Liver (tissue), 9 donors: ENCODE data around the gene PAX5. TPM values are rescaled to one million over a fixed set of nuclear protein-coding genes. Genes with fewer than 3 reads are reported as not detected.

ENCODE experiments used
- DNase-seq: peaks from one replicate; pipeline ENCODE4 v3.0.0-alpha.2; 2017; ENCODE audit warnings: low spot score
- H3K27ac ChIP-seq, 2 donors: one replicate each; pipeline ENCODE4 v1.7.0; 2013; ENCODE audit warnings: inconsistent platforms in 2 of 2, low read length in 2 of 2, control low read depth in 1 of 2, low read depth in 1 of 2, mild to moderate bottlenecking in 1 of 2
- H3K27me3 ChIP-seq, 4 donors: one replicate each; pipeline versions ENCODE4 v1.6.1 to v1.7.0; 2013; ENCODE audit warnings: low read length in 3 of 4, inconsistent platforms in 1 of 4, mild to moderate bottlenecking in 1 of 4, moderate library complexity in 1 of 4; ENCODE audit not compliant: control insufficient read depth in 4 of 4, insufficient read depth in 4 of 4
- H3K36me3 ChIP-seq, 4 donors: one replicate each; pipeline versions ENCODE4 v1.6.1 to v1.7.0; 2013; ENCODE audit warnings: low read length in 3 of 4, mild to moderate bottlenecking in 3 of 4, low read depth in 1 of 4, moderate library complexity in 1 of 4; ENCODE audit not compliant: control insufficient read depth in 4 of 4, insufficient read depth in 3 of 4
- H3K4me1 ChIP-seq, 4 donors: one replicate each; pipeline versions ENCODE4 v1.6.1 to v1.7.0; 2013; ENCODE audit warnings: low read length in 3 of 4, mild to moderate bottlenecking in 3 of 4, moderate library complexity in 1 of 4; ENCODE audit not compliant: control insufficient read depth in 4 of 4, insufficient read depth in 4 of 4
- H3K4me3 ChIP-seq, 3 donors: one replicate each; pipeline versions ENCODE4 v1.6.1 to v1.7.0; 2013; ENCODE audit warnings: low read length in 3 of 3, control low read depth in 1 of 3, low read depth in 1 of 3, mild to moderate bottlenecking in 1 of 3
- H3K9ac ChIP-seq, 2 donors: one replicate each; pipeline ENCODE4 v1.7.0; 2013; ENCODE audit warnings: low read length in 2 of 2, mild to moderate bottlenecking in 2 of 2, moderate library complexity in 2 of 2, control low read depth in 1 of 2, low read depth in 1 of 2
- H3K9me3 ChIP-seq, 4 donors: one replicate each; pipeline versions ENCODE4 v1.6.1 to v1.7.0; 2013; ENCODE audit warnings: low read length in 3 of 4; ENCODE audit not compliant: control insufficient read depth in 4 of 4
- EGR1 ChIP-seq, 2 donors: IDR thresholded peaks; 2 replicates each; pipeline ENCODE4 v1.6.1; 2016 to 2018; ENCODE audit warnings: antibody characterized with exemption in 2 of 2, low read depth in 2 of 2
- FOXA1 ChIP-seq: IDR thresholded peaks from 2 replicates; pipeline ENCODE4 v1.6.1; 2016; ENCODE audit warnings: antibody characterized with exemption
- FOXA2 ChIP-seq: IDR thresholded peaks from 2 replicates; pipeline ENCODE4 v1.6.1; 2016; ENCODE audit warnings: antibody characterized with exemption
- GABPA ChIP-seq, 2 donors: IDR thresholded peaks in 1 of 2; conservative IDR thresholded peaks in 1 of 2; 2 replicates each; pipeline ENCODE4 v1.6.1; 2016; ENCODE audit warnings: antibody characterized with exemption in 2 of 2, mild to moderate bottlenecking in 1 of 2, moderate library complexity in 1 of 2
- HNF4A ChIP-seq, 2 donors: conservative IDR thresholded peaks; 2 replicates each; pipeline ENCODE4 v1.6.1; 2016; ENCODE audit warnings: antibody characterized with exemption in 2 of 2, mild to moderate bottlenecking in 2 of 2
- HNF4G ChIP-seq: IDR thresholded peaks from 2 replicates; pipeline ENCODE4 v1.6.1; 2016; ENCODE audit warnings: antibody characterized with exemption
- JUND ChIP-seq, 2 donors: IDR thresholded peaks; 2 replicates each; pipeline ENCODE4 v1.6.1; 2016; ENCODE audit warnings: antibody characterized with exemption in 2 of 2
- NR2F2 ChIP-seq: IDR thresholded peaks from 2 replicates; pipeline ENCODE4 v1.6.1; 2016; ENCODE audit warnings: antibody characterized with exemption
- RAD21 ChIP-seq, 2 donors: IDR thresholded peaks; 2 replicates each; pipeline ENCODE4 v1.6.1; 2016; ENCODE audit warnings: antibody characterized with exemption in 2 of 2, mild to moderate bottlenecking in 2 of 2
- RXRA ChIP-seq, 2 donors: IDR thresholded peaks; 2 replicates each; pipeline ENCODE4 v1.6.1; 2017 to 2018; ENCODE audit warnings: antibody characterized with exemption in 2 of 2, mild to moderate bottlenecking in 1 of 2
- SP1 ChIP-seq: IDR thresholded peaks from 2 replicates; pipeline ENCODE4 v1.6.1; 2018; ENCODE audit warnings: antibody characterized with exemption, mild to moderate bottlenecking
- TAF1 ChIP-seq: conservative IDR thresholded peaks from 2 replicates; pipeline ENCODE4 v1.6.1; 2016; ENCODE audit warnings: antibody characterized with exemption, mild to moderate bottlenecking
- YY1 ChIP-seq: IDR thresholded peaks from 2 replicates; pipeline ENCODE4 v1.6.1; 2016; ENCODE audit warnings: antibody characterized with exemption, mild to moderate bottlenecking
- WGBS: extraction: QIAGEN DNeasy Blood & Tissue Kit; methylation state at CpG from one replicate; pipeline ENCODE4 v1.1.7; 2013; 5-methylcytosine and 5-hydroxymethylcytosine counted together
- polyA plus RNA-seq, 2 donors: library from polyadenylated mRNA; stranded (reverse) in 1 of 2; unstranded in 1 of 2; fragments of 200-250 nt in 1 of 2; fragments of >200 nt in 1 of 2; fragmentation: Nextera tagmentation in 1 of 2; extraction: Ambion mirVana in 1 of 2; gene quantifications; one replicate each; pipeline versions ENCODE4 v1.2.1 to v1.2.3, GENCODE V29; 2013 to 2015
- total RNA-seq, 2 donors: library from RNA; depleted of rRNA; stranded (reverse); fragments of >200 nt; gene quantifications; one replicate each; pipeline ENCODE4 v1.2.3, GENCODE V29; 2014
- TF ChIP-seq, protein P1 (sequence below): IDR thresholded peaks from 2 replicates; pipeline ENCODE4 v1.6.1; 2016; ENCODE audit warnings: antibody characterized with exemption
- TF ChIP-seq, protein P2 (sequence below): IDR thresholded peaks from 2 replicates; pipeline ENCODE4 v1.6.1; 2016; ENCODE audit warnings: antibody characterized with exemption
- TF ChIP-seq, protein P3 (sequence below): IDR thresholded peaks from 2 replicates; pipeline ENCODE4 v1.6.1; 2016; ENCODE audit warnings: antibody characterized with exemption
- TF ChIP-seq, protein P4 (sequence below): IDR thresholded peaks from 2 replicates; pipeline ENCODE4 v1.6.1; 2016; ENCODE audit warnings: antibody characterized with exemption, mild to moderate bottlenecking
- TF ChIP-seq, protein P5 (sequence below): fragments of 150-350 bp; IDR thresholded peaks from 2 replicates; pipeline ENCODE4 v1.5.1; 2017; ENCODE audit warnings: improper control_type of control experiment, low read depth, low read length; ENCODE audit not compliant: missing input control
- donor health status: healthy.
- donor health status: healthy.
- donor health status: healthy.
- donor health status: healthy.
- donor health status: healthy.

PAX5 gene
- total and polyA plus RNA-seq, 4 donors: 0.05 to 2.7 (median 0.11) TPM

DNA sequence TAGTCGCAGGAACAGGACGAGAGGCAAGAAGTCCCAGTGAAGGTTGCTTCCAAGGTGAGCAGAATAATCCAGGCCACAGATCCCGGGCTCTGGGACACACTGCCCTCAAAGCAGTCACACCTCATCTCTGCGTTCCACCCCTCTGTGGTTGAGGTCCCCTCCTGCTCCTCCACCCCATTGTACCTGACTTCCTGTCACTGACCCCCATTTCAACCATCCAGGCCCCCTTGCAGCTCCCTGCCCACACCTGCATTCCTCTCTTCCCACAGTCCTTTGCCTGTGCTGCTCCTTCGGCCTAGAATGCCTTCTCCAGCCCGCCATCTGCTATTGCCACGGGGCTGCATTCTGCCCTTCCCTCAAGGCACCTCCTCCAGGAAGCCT is 73.5 kb downstream of the PAX5 start:
- H3K27ac ChIP-seq: no peak overlapping the region
- peaks cover 0 to 2% (median 0%) of the 10 kb centered on the region in 4 donors for H3K9me3 ChIP-seq
- TF ChIP-seq HNF4A (conservative IDR thresholded peaks at IDR 0.05) (no peak), FOXA1 (no peak), RXRA (IDR thresholded peaks at IDR 0.05) (no peak), GABPA (IDR thresholded peaks at IDR 0.05 in 1 of 2, conservative IDR thresholded peaks at IDR 0.05 in 1 of 2) (no peak), EGR1 (IDR thresholded peaks at IDR 0.05; ENCODE audit: low read depth in 2 of 2) (no peak), HNF4G (no peak), RAD21 (IDR thresholded peaks at IDR 0.05) (no peak), JUND (IDR thresholded peaks at IDR 0.05) (no peak), SP1 (no peak), YY1 (no peak)
- TF ChIP-seq, protein P1, sequence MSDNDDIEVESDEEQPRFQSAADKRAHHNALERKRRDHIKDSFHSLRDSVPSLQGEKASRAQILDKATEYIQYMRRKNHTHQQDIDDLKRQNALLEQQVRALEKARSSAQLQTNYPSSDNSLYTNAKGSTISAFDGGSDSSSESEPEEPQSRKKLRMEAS: no peak
- TF ChIP-seq, protein P2, sequence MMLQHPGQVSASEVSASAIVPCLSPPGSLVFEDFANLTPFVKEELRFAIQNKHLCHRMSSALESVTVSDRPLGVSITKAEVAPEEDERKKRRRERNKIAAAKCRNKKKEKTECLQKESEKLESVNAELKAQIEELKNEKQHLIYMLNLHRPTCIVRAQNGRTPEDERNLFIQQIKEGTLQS: no peak
- TF ChIP-seq, protein P3, sequence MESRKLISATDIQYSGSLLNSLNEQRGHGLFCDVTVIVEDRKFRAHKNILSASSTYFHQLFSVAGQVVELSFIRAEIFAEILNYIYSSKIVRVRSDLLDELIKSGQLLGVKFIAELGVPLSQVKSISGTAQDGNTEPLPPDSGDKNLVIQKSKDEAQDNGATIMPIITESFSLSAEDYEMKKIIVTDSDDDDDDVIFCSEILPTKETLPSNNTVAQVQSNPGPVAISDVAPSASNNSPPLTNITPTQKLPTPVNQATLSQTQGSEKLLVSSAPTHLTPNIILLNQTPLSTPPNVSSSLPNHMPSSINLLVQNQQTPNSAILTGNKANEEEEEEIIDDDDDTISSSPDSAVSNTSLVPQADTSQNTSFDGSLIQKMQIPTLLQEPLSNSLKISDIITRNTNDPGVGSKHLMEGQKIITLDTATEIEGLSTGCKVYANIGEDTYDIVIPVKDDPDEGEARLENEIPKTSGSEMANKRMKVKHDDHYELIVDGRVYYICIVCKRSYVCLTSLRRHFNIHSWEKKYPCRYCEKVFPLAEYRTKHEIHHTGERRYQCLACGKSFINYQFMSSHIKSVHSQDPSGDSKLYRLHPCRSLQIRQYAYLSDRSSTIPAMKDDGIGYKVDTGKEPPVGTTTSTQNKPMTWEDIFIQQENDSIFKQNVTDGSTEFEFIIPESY: no peak
- peaks cover 0 to 10% (median 2%) of the 10 kb centered on the region in 4 donors for H3K27me3 ChIP-seq
- no peak for DNase-seq
- WGBS: 95% methylated on average over 7 of the region's 7 CpGs
- H3K4me1 ChIP-seq: peaks cover 0 to 2% (median 0%) of the 10 kb centered on the region in 4 donors
- H3K36me3 ChIP-seq: no peaks in the 10 kb centered on the region
- no peak overlapping the region for H3K4me3 ChIP-seq
- H3K9ac ChIP-seq: no peak overlapping the region

DNA sequence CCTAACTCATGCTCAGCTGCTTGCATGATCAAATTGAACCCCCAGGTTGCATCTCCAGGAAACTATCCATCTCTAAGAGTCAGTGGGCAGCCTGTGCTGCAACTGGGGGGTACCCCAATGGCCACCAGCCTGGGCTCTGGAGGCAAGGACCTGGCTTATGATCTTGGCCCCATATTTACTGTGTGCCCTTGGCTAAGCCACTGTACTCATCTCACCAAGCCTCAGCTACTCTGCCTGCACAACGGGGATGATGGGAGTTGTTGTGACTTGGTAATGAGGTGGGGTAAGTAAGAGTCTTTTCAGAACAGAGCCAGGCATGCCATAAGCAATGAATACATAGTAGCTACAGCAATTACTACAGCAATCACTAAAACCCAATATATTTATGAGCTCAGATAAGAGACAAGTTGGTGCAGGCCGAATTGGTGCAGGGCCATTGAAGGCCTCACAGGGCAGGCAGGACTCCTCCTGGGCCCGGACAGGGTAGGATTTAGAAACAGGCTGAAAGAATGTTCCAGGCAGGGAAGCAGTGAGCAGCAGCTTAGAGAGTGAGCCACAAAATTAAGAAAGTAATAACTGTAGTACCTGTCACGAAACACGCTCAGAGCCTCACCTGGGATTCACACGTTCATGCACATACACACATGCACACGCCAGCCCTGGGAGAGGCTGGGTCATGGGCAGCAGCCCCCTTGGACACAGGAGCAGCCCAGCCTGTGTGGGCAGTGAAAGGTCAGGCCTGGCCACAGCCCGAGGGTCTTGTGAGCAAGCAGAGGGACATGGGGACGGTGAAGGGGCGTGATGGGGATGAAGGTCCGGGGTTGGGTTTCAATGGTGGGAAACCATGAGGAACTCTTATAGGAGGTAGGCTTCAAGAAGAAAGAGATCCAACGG is 74.1 kb downstream of the PAX5 start:
- peaks cover 0 to 10% (median 2%) of the 10 kb centered on the region in 4 donors for H3K27me3 ChIP-seq
- H3K36me3 ChIP-seq: no peaks in the 10 kb centered on the region
- H3K9ac ChIP-seq: no peak overlapping the region
- H3K4me3 ChIP-seq: no peak overlapping the region
- peaks cover 0 to 2% (median 0%) of the 10 kb centered on the region in 4 donors for H3K4me1 ChIP-seq
- TF ChIP-seq TAF1 (no peak), EGR1 (IDR thresholded peaks at IDR 0.05; ENCODE audit: low read depth in 2 of 2) (no peak), RAD21 (IDR thresholded peaks at IDR 0.05) (no peak), SP1 (no peak), FOXA1 (no peak), YY1 (no peak), RXRA (IDR thresholded peaks at IDR 0.05) (no peak), GABPA (IDR thresholded peaks at IDR 0.05 in 1 of 2, conservative IDR thresholded peaks at IDR 0.05 in 1 of 2) (no peak), HNF4G (no peak), FOXA2 (no peak), NR2F2 (no peak), JUND (IDR thresholded peaks at IDR 0.05) (no peak), HNF4A (conservative IDR thresholded peaks at IDR 0.05) (no peak)
- TF ChIP-seq, protein P1: no peak
- TF ChIP-seq, protein P2: no peak
- TF ChIP-seq, protein P3: no peak
- TF ChIP-seq, protein P4, sequence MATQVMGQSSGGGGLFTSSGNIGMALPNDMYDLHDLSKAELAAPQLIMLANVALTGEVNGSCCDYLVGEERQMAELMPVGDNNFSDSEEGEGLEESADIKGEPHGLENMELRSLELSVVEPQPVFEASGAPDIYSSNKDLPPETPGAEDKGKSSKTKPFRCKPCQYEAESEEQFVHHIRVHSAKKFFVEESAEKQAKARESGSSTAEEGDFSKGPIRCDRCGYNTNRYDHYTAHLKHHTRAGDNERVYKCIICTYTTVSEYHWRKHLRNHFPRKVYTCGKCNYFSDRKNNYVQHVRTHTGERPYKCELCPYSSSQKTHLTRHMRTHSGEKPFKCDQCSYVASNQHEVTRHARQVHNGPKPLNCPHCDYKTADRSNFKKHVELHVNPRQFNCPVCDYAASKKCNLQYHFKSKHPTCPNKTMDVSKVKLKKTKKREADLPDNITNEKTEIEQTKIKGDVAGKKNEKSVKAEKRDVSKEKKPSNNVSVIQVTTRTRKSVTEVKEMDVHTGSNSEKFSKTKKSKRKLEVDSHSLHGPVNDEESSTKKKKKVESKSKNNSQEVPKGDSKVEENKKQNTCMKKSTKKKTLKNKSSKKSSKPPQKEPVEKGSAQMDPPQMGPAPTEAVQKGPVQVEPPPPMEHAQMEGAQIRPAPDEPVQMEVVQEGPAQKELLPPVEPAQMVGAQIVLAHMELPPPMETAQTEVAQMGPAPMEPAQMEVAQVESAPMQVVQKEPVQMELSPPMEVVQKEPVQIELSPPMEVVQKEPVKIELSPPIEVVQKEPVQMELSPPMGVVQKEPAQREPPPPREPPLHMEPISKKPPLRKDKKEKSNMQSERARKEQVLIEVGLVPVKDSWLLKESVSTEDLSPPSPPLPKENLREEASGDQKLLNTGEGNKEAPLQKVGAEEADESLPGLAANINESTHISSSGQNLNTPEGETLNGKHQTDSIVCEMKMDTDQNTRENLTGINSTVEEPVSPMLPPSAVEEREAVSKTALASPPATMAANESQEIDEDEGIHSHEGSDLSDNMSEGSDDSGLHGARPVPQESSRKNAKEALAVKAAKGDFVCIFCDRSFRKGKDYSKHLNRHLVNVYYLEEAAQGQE: no peak
- TF ChIP-seq, protein P5, sequence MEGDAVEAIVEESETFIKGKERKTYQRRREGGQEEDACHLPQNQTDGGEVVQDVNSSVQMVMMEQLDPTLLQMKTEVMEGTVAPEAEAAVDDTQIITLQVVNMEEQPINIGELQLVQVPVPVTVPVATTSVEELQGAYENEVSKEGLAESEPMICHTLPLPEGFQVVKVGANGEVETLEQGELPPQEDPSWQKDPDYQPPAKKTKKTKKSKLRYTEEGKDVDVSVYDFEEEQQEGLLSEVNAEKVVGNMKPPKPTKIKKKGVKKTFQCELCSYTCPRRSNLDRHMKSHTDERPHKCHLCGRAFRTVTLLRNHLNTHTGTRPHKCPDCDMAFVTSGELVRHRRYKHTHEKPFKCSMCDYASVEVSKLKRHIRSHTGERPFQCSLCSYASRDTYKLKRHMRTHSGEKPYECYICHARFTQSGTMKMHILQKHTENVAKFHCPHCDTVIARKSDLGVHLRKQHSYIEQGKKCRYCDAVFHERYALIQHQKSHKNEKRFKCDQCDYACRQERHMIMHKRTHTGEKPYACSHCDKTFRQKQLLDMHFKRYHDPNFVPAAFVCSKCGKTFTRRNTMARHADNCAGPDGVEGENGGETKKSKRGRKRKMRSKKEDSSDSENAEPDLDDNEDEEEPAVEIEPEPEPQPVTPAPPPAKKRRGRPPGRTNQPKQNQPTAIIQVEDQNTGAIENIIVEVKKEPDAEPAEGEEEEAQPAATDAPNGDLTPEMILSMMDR: no peak
- no peak for DNase-seq
- no peak overlapping the region for H3K27ac ChIP-seq
- peaks cover 0 to 2% (median 0%) of the 10 kb centered on the region in 4 donors for H3K9me3 ChIP-seq
- WGBS: 94% methylated on average over 12 of the region's 12 CpGs
